GM19099 (cell line): ENCODE measurements around the gene ADA.

Source experiments
- POLR2A ChIP-seq: IDR thresholded peaks from 3 replicates; pipeline ENCODE4 v1.6.1; 2011; ENCODE audit warnings: low read depth; ENCODE audit not compliant: insufficient read length; ENCODE audit errors: extremely low read depth

ADA gene

GRCh38 chr20:44635877-44636276, 15.6 kb downstream of the ADA start:
- TF ChIP-seq POLR2A = no peak

DNA sequence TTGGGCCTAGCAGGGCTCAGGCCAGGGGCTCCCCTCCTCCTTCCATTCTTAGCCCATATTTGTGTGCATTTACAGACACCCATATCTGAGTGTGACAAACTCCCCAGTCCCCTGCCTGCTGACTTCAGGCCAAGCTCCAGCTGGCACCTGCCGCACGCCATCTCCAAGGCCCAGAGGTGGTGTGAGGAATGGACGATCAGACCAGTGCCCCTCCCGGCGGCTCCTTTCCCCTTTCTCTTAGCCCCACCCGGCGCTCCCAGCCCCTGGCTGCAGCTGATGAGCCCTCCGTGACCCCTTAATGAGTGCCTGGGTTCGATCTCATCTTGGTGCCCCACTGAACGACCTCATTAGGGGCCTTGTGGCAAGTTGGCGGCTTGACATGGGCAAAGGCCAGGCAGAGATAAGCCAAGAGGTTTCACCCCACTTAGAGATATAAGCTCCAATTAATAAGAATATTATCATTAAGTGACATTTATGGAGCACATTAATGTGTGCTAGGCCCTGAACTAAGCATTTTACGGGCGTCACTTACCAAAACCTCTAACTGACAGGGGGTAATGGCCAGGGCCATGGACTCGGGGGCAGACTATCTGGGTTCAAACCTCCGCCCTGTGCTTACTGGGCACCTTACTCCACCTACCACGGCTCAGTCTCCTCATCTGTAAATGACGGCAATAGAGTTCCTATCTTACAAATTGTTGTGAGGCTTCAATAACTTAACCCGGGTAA, 17.5 kb downstream of the ADA start:
- TF ChIP-seq POLR2A = no peak

DNA sequence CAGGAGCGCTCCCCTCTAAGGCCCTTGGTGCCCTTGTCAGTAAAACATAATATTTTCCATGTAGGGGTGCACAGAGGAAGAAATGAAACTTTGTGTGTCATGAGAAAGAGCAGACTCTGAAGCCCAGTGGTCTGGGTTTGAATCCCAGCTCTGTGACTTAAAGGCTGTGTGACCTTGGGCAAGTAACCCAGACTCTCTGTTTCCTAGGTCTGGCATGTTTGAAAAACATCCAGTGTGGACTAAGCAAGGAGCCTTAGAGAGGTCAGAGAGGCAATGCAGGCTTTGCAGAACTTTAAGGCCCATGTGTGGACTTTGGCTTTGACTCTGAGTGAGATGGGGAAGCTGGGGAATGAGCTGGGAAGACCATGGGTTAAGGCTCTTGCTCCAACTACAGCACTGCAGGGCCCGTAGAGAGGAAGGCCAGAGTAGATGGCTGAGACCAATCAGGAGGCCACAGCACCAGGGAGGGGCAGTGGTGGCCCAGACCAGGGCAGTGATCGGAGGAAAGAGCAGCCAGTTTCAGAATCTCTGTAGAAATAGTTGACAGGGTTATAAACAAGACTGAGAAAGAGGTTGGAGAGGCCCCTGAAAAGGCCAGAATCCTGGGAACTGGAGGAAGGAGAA, 18.2 kb downstream of the ADA start:
- no peak for TF ChIP-seq POLR2A

DNA sequence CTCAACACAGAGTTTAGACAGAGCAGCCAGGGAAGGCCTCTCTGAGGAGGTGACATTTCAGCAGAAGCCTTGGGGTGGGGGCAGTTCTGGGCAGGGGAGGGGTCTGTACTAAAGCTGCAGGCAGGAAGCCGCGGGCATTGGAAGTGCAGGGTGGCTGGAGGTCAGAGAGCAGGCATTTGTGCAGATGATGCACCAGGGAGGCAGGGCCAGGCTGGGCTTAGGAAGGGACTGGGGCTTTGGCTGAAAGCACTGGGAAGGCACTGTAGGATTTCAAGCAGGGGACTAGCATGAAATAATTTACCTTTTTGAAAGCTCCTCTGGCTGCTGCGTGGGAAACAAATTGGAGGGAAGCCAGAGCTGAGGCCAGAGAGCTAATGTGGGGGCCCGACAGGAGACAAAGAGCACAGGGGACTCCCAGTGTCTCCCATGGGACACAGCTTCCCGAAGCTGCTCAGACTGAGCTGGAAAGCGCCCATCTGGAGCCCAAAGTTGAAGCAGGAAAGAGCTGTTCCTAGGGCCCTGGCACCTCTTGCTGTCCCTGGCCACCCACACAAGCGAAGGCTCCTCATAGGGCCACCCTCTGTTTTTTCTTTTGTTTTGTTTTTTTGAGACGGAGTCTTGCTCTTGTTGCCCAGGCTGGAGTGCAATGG, 19.3 kb downstream of the ADA start:
- no peak for TF ChIP-seq POLR2A

GRCh38 chr20:44630297-44630696, 21.2 kb downstream of the ADA start:
- no peak for TF ChIP-seq POLR2A

GRCh38 chr20:44629542-44629941, 22.0 kb downstream of the ADA start:
- TF ChIP-seq POLR2A = no peak

DNA sequence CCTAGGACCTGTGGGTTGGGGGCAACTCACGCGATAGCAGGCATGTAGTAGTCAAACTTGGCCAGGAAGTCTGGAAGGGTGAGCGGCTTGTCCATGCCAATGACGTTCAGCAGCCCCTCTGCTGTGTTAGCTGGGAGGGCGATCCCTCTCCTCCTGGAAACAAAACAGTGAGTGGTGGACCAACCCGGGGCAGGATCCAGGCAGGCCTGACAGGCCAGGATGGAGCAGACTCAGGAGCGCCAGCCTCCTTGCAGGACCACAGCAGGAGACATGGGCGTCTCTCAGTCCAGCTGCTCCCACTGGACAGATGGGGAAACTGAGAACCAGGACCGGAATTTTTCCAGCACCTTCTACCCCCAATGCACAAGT, 22.5 kb downstream of the ADA start:
- TF ChIP-seq POLR2A = no peak

- TF ChIP-seq POLR2A = no peak
Measured at GRCh38 chr20:44627364-44628010, 24.0 kb downstream of the ADA start.

- TF ChIP-seq POLR2A = no peak
Measured at GRCh38 chr20:44626278-44626677, 25.2 kb downstream of the ADA start.

DNA sequence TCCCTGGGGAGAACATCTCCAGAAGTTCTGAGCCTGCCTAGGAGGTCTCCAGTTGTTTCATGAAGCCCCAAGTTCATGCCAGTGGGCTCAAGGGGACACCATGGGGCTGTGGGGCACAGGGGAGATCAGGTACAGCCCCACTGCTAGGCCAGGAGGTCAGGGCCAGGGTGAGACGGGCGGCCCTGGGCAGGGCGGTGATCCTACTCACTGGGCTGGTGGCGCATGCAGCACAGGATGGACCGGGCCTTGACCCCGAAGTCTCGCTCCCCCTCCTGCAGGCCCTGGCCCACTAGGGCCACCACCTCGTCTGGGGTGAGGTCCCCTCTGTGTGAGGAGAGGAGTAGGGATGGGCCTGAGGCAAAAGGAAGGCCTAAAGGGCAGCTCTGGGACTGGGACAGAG, 26.1 kb downstream of the ADA start:
- no peak for TF ChIP-seq POLR2A

GRCh38 chr20:44624743-44625271, 26.7 kb downstream of the ADA start:
- no peak for TF ChIP-seq POLR2A

DNA sequence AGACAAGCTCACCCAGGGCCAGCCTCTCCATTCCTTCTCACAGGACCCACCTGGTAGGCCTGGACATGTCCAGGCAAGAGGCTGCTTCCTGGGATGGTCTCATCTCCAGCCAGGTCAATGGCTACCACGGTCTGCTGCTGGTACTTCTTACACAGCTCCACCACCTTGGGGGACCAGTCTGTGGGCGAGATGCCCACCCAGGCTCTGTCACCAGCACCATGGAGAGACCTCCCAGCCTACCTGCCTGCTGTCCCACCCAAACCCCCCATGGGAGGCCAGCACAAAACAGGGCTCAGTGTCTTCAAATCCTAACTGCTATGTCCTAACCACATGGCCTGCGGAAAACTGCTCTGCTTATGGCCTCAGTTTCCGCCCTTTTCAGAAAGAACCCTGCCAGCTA, 27.3 kb downstream of the ADA start:
- no peak for TF ChIP-seq POLR2A

GRCh38 chr20:44622501-44623270, 28.8 kb downstream of the ADA start:
- TF ChIP-seq POLR2A = no peak

- no peak for TF ChIP-seq POLR2A
Measured at GRCh38 chr20:44621939-44622338, 29.6 kb downstream of the ADA start.

DNA sequence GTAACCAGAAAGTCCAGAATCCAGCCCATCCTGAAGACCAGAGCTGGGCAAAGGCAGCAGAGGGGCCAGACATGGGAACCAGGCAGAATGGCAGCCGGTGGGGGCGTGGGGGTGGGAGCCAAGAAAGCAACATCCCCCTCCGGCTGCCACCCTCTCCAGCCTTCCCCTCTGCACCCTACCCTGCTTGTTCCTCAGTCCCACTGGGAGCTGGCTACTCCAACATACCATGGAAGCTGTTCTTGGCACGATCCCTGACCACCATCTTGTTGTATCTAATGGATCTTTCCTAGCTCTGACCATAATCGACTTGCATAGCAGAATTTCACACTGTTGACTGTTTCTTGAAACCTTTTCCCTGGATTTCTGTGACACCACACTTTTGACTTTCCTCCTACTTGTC, 30.2 kb downstream of the ADA start:
- TF ChIP-seq POLR2A = no peak
